DOHH2 (cell line): ENCODE measurements around the gene NEDD4L.

ENCODE experiments used
- H3F3A ChIP-seq: fragments of 200-600 bp; sonication (generic), shearing (Covaris generic); 2 replicates; pipeline ENCODE4 v1.6.0; 2016; ENCODE audit warnings: antibody characterized with exemption, mild to moderate bottlenecking; ENCODE audit not compliant: control insufficient read depth, insufficient read depth
- H3K27ac ChIP-seq: fragments of 200-600 bp; sonication (generic); 2 replicates; pipeline ENCODE4 v1.5.1; 2014; ENCODE audit warnings: low read depth, mild to moderate bottlenecking, low read length, moderate library complexity
- H3K27me3 ChIP-seq: fragments of 200-600 bp; sonication (generic); 2 replicates; pipeline ENCODE4 v1.6.1; 2014; ENCODE audit warnings: mild to moderate bottlenecking, low read length, mixed read lengths; ENCODE audit not compliant: control insufficient read depth
- H3K36me3 ChIP-seq: fragments of 200-600 bp; sonication (generic); 2 replicates; pipeline ENCODE4 v1.6.1; 2014; ENCODE audit warnings: mild to moderate bottlenecking, low read length, moderate library complexity, mixed read lengths; ENCODE audit not compliant: control insufficient read depth
- H3K4me1 ChIP-seq: fragments of 200-600 bp; sonication (generic); 2 replicates; pipeline ENCODE4 v1.6.1; 2014; ENCODE audit warnings: mild to moderate bottlenecking, low read length, mixed read lengths; ENCODE audit not compliant: control insufficient read depth
- H3K4me2 ChIP-seq: fragments of 200-600 bp; sonication (generic); 2 replicates; pipeline ENCODE4 v1.6.0; 2014; ENCODE audit warnings: mild to moderate bottlenecking, low read length, moderate library complexity
- H3K4me3 ChIP-seq: fragments of 200-600 bp; sonication (generic); 2 replicates; pipeline ENCODE4 v1.5.1; 2014; ENCODE audit warnings: mild to moderate bottlenecking, low read length, mixed read lengths
- H3K79me2 ChIP-seq: fragments of 200-600 bp; sonication (generic); 2 replicates; pipeline ENCODE4 v1.6.1; 2014; ENCODE audit warnings: mild to moderate bottlenecking, low read length, mixed read lengths; ENCODE audit not compliant: control insufficient read depth
- H3K9me2 ChIP-seq: fragments of 200-600 bp; sonication (generic); replicated peaks from 2 replicates; pipeline ENCODE4 v1.6.1; 2014; ENCODE audit warnings: mild to moderate bottlenecking, low read length, mixed read lengths; ENCODE audit not compliant: control insufficient read depth
- H3K9me3 ChIP-seq: fragments of 200-600 bp; sonication (generic); 2 replicates; pipeline ENCODE4 v1.6.1; 2014; ENCODE audit warnings: antibody characterized with exemption, low read length, mixed read lengths; ENCODE audit not compliant: control insufficient read depth, insufficient read depth
- H4K20me1 ChIP-seq: fragments of 200-600 bp; sonication (generic); 2 replicates; pipeline ENCODE4 v1.6.0; 2014; ENCODE audit warnings: low read depth, mild to moderate bottlenecking, antibody characterized with exemption, low read length, moderate library complexity; ENCODE audit not compliant: control insufficient read depth, insufficient read depth
- CTCF ChIP-seq: fragments of 200-600 bp; sonication (generic); IDR thresholded peaks from one replicate; pipeline ENCODE4 v1.5.1; 2014; ENCODE audit warnings: antibody characterized with exemption, mild to moderate bottlenecking, low read depth, low read length; ENCODE audit not compliant: poor library complexity, severe bottlenecking
- EZH2phosphoT487 ChIP-seq: fragments of 200-600 bp; sonication (generic); IDR thresholded peaks from 2 replicates; pipeline ENCODE4 v1.6.1; 2017; ENCODE audit warnings: borderline replicate concordance, mild to moderate bottlenecking, antibody characterized with exemption, low read length, moderate library complexity, mixed read lengths

Gene NEDD4L

GRCh38 chr18:58291131-58291530, 247.1 kb downstream of the NEDD4L start:
- Histone ChIP-seq H3K4me2 (no peak overlapping the region), H3K9me3 (no peaks in the 10 kb centered on the region), H4K20me1 (no peaks in the 10 kb centered on the region), H3K9me2 (no peaks in the 10 kb centered on the region), H3K79me2 (peaks cover 49% of the 10 kb centered on the region), H3K27ac (no peak overlapping the region), H3K36me3 (peaks cover 9% of the 10 kb centered on the region), H3F3A (peaks cover 29% of the 10 kb centered on the region), H3K4me1 (peaks cover 59% of the 10 kb centered on the region), H3K4me3 (no peak overlapping the region), H3K27me3 (no peaks in the 10 kb centered on the region)
- TF ChIP-seq EZH2phosphoT487: no peak

GRCh38 chr18:58292638-58293037, 248.6 kb downstream of the NEDD4L start:
- Histone ChIP-seq H3K79me2 (peaks cover 34% of the 10 kb centered on the region), H3K27ac (no peak overlapping the region), H4K20me1 (no peaks in the 10 kb centered on the region)

GRCh38 chr18:58297198-58297597, 253.2 kb downstream of the NEDD4L start:
- no peaks in the 10 kb centered on the region for H3K36me3 ChIP-seq
- no peaks in the 10 kb centered on the region for H3K9me3 ChIP-seq
- no peak for TF ChIP-seq EZH2phosphoT487
- no peak for TF ChIP-seq CTCF
- H3K79me2 ChIP-seq: peaks cover 4% of the 10 kb centered on the region
- H3K4me1 ChIP-seq: no peaks in the 10 kb centered on the region
- no peaks in the 10 kb centered on the region for H3K27me3 ChIP-seq
- H3K4me3 ChIP-seq: no peak overlapping the region
- H4K20me1 ChIP-seq: no peaks in the 10 kb centered on the region
- H3K9me2 ChIP-seq: no peaks in the 10 kb centered on the region
- H3K4me2 ChIP-seq: no peak overlapping the region
- no peaks in the 10 kb centered on the region for H3F3A ChIP-seq
- H3K27ac ChIP-seq: no peak overlapping the region

More at GRCh38 chr18:58292638-58293037, 248.6 kb downstream of the NEDD4L start:
- H3K4me2 ChIP-seq: no peak overlapping the region
- no peak for TF ChIP-seq CTCF
- peaks cover 22% of the 10 kb centered on the region for H3F3A ChIP-seq
- H3K9me2 ChIP-seq: no peaks in the 10 kb centered on the region
- H3K27me3 ChIP-seq: no peaks in the 10 kb centered on the region
- no peak overlapping the region for H3K4me3 ChIP-seq
- peaks cover 9% of the 10 kb centered on the region for H3K36me3 ChIP-seq
- no peaks in the 10 kb centered on the region for H3K9me3 ChIP-seq
- H3K4me1 ChIP-seq: peaks cover 44% of the 10 kb centered on the region

GRCh38 chr18:58298251-58299134, 254.5 kb downstream of the NEDD4L start:
- H3K36me3 ChIP-seq: no peaks in the 10 kb centered on the region
- H3K9me3 ChIP-seq: 0 out of 2 replicates have a peak, but pooled peaks cover 2% of the 10 kb centered on the region
- H3K4me2 ChIP-seq: no peak overlapping the region
- no peaks in the 10 kb centered on the region for H3K27me3 ChIP-seq
- no peaks in the 10 kb centered on the region for H3F3A ChIP-seq
- TF ChIP-seq EZH2phosphoT487 (no peak), CTCF (no peak)
- no peaks in the 10 kb centered on the region for H4K20me1 ChIP-seq
- H3K27ac ChIP-seq: no peak overlapping the region
- no peaks in the 10 kb centered on the region for H3K4me1 ChIP-seq
- no peaks in the 10 kb centered on the region for H3K9me2 ChIP-seq
- H3K79me2 ChIP-seq: peaks cover 4% of the 10 kb centered on the region; the same call in 1 of the 2 replicates
- no peak overlapping the region for H3K4me3 ChIP-seq
